ENCODE data around the gene YY2. TPM values are rescaled to one million over a fixed set of nuclear protein-coding genes. Genes with fewer than 3 reads are reported as not detected.
A peak's percentile ranks its signal among the peaks of the same experiment; 100 is the strongest.

The YY2 gene
- total RNA-seq, 2 donors from 2014 or later: 3.9 to 4.9 TPM

DNA sequence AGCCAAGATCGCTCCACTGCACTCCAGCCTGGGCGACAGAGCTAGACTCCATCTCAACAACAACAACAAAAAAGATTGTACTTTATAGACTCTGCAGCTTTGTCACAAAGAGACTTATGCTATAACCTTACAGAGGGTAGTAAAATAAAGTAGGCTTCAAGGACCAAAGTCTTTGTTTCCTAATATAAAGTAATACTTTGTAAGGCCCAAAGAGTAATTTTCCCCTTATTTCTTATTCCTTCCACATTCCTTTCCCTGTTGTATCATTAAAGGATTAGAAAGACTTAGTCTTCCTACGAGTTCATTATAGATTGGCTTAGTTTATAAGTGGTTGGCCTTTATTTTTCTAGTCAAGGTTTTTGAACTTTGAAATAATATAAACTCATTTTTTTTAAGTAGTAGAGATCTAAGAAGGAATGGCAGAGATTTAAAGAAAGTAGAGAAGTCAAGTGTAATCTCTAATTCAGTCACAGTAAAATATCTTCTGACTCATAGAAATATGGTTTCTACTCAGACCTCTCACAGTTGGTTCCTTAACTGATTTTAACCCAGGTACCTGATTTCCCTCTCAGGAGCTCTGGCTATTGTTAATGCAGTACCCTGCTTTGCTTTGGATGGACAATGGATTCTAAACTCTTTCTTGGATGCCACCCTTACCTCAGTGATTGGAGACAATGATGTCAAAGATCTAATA, 26.2 kb downstream of the YY2 start:
- WGBS, 2 donors: 94% methylated on average over 3 of the region's 3 CpGs
- no peaks in the 10 kb centered on the region for H3K4me1 ChIP-seq
- H3K4me3 ChIP-seq: no peak overlapping the region
- DNase-seq: no peak
- no peaks in the 10 kb centered on the region for H3K36me3 ChIP-seq (replicated peaks in 1 of 2; ENCODE audit: insufficient read depth in 1 of 2, low read depth in 2 of 2)
- no peak overlapping the region for H3K27ac ChIP-seq
- no peak for TF ChIP-seq POLR2A (IDR thresholded peaks at IDR 0.05)
- TF ChIP-seq, protein P1, sequence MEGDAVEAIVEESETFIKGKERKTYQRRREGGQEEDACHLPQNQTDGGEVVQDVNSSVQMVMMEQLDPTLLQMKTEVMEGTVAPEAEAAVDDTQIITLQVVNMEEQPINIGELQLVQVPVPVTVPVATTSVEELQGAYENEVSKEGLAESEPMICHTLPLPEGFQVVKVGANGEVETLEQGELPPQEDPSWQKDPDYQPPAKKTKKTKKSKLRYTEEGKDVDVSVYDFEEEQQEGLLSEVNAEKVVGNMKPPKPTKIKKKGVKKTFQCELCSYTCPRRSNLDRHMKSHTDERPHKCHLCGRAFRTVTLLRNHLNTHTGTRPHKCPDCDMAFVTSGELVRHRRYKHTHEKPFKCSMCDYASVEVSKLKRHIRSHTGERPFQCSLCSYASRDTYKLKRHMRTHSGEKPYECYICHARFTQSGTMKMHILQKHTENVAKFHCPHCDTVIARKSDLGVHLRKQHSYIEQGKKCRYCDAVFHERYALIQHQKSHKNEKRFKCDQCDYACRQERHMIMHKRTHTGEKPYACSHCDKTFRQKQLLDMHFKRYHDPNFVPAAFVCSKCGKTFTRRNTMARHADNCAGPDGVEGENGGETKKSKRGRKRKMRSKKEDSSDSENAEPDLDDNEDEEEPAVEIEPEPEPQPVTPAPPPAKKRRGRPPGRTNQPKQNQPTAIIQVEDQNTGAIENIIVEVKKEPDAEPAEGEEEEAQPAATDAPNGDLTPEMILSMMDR (IDR thresholded peaks at IDR 0.05): no peak
- intact Hi-C loops (cut with DNase I): no loop called here
- no peaks in the 10 kb centered on the region for H3K27me3 ChIP-seq
- no peaks in the 10 kb centered on the region for H3K9me3 ChIP-seq
- ATAC-seq: no peak

DNA sequence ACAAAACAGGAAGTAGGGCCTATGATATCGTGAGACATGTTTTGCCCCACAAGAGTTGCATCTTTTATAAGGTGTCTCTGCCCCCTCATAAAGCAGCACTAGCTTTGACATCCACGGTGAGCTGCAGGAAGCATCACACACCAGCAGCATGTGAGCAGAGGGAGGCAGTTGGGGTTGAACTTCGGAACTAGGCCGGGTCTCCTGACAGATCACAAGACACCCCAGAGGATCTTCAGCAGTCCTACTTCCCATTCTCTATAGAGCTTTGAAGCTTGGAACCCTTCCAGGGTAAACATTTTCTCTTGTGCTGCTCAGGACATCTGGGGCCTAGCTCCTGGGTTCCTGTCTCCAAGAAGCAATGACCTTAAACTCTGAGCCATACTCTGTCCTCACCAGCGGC, 27.5 kb downstream of the YY2 start:
- TF ChIP-seq, protein P1 (IDR thresholded peaks at IDR 0.05): no peak
- TF ChIP-seq POLR2A (IDR thresholded peaks at IDR 0.05): no peak
- Histone ChIP-seq H3K4me3 (no peak overlapping the region), H3K27ac (no peak overlapping the region), H3K36me3 (replicated peaks in 1 of 2; ENCODE audit: insufficient read depth in 1 of 2, low read depth in 2 of 2) (no peaks in the 10 kb centered on the region), H3K4me1 (no peaks in the 10 kb centered on the region), H3K9me3 (no peaks in the 10 kb centered on the region), H3K27me3 (no peaks in the 10 kb centered on the region)
- DNase-seq (peak in 2 of 4 donors; percentile 4 to 19), ATAC-seq (no peak)
- intact Hi-C loops (cut with DNase I): no loop called here
- 66 to 78% methylated on average over 5 of the region's 5 CpGs for WGBS, 2 donors

DNA sequence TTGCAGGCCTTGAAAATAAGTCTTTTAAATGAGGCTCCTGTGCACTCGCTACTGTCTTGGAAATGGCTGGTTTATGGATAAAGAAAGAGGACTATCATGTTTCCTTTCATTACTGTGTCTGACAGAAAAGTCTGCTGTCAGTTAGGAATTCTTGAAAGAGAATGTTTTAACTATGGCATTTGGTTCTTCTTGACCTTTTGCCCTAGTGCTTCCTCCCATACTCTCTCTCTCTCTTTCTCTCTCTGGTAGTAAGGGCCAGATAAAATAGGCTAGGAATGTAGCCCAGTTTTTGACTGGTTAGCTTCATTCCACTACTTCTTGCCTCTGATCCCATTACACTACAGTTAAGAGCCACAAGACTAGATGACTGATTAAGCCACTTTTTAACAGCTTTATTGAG, 29.8 kb downstream of the YY2 start:
- Histone ChIP-seq H3K4me1 (no peaks in the 10 kb centered on the region), H3K27me3 (no peaks in the 10 kb centered on the region), H3K9me3 (no peaks in the 10 kb centered on the region), H3K4me3 (no peak overlapping the region), H3K36me3 (replicated peaks in 1 of 2; ENCODE audit: insufficient read depth in 1 of 2, low read depth in 2 of 2) (no peaks in the 10 kb centered on the region), H3K27ac (no peak overlapping the region)
- no peak for DNase-seq
- intact Hi-C loops (cut with DNase I): no loop called here
- WGBS, 2 donors: 89 to 93% methylated on average over 1 of the region's 1 CpG
- no peak for TF ChIP-seq POLR2A (IDR thresholded peaks at IDR 0.05)
- TF ChIP-seq, protein P1 (IDR thresholded peaks at IDR 0.05): no peak
- no peak for ATAC-seq

DNA sequence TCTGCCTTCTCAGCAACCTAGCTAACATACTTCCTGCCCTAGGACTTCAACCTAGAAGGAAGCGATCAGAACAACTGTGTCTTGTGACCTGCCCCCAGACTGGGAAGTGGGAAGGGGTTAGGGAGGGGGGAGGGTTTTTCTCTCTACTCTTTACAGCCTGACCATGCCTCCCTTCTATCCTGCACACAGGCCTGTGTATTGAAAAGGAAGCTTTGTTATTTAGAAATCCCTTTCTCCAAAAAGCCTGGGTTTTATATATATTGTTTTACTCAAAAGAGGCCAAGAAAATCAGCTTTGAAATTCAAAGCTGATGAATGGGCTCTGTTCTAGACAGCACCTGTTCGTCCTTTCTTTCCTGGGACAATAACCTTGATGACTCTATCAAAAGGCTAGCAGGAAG, 49.5 kb downstream of the YY2 start:
- Histone ChIP-seq H3K4me3 (no peak overlapping the region), H3K27ac (peak overlapping the region in 2 of 4 donors; percentile 7 to 25), H3K9me3 (no peaks in the 10 kb centered on the region), H3K27me3 (no peaks in the 10 kb centered on the region), H3K4me1 (no peaks in the 10 kb centered on the region), H3K36me3 (replicated peaks in 1 of 2; ENCODE audit: insufficient read depth in 1 of 2, low read depth in 2 of 2) (no peaks in the 10 kb centered on the region)
- no peak for ATAC-seq
- peak in 1 of 4 donors; percentile 2 for DNase-seq
- intact Hi-C loops (cut with DNase I): no loop called here
- TF ChIP-seq, protein P1 (IDR thresholded peaks at IDR 0.05): no peak
- no peak for TF ChIP-seq POLR2A (IDR thresholded peaks at IDR 0.05)
- WGBS, 2 donors: 57 to 65% methylated on average over 2 of the region's 2 CpGs

DNA sequence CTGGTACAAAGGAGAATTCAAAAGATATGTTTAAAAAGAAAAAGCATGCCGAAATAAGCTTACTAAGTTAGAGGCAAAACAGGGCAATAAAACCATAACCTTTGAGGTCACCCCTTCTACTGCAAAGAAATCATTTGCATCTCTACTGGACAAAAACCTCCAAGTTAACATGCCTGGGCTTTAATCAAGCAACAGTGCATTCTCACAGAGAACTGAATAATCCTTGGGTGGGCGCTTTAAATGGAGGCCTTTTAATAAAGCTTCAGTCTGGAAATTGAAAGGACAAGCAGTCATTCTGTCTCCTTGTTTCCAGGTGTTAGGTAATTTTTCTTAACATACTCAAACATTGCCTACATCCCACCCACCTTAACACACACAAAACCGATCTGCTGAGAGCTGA, 50.2 kb downstream of the YY2 start:
- H3K27ac ChIP-seq: peak overlapping the region in 1 of 4 donors; percentile 25
- TF ChIP-seq, protein P1 (IDR thresholded peaks at IDR 0.05): no peak
- no peak for TF ChIP-seq POLR2A (IDR thresholded peaks at IDR 0.05)
- 65 to 75% methylated on average over 3 of the region's 3 CpGs for WGBS, 2 donors
- DNase-seq (no peak), ATAC-seq (no peak)
- H3K36me3 ChIP-seq (replicated peaks in 1 of 2; ENCODE audit: insufficient read depth in 1 of 2, low read depth in 2 of 2): no peaks in the 10 kb centered on the region
- intact Hi-C loops (cut with DNase I): no loop called here
- no peaks in the 10 kb centered on the region for H3K9me3 ChIP-seq
- no peaks in the 10 kb centered on the region for H3K27me3 ChIP-seq
- H3K4me3 ChIP-seq: no peak overlapping the region
- H3K4me1 ChIP-seq: no peaks in the 10 kb centered on the region
